Epithelial cell of esophagus (primary cell): ENCODE results near the gene NFX1.
A peak's percentile ranks its signal among the peaks of the same experiment; 100 is the strongest.

Experiments used
- DNase-seq: peaks from one replicate; pipeline ENCODE4 v3.0.0; 2010; ENCODE audit warnings: low read depth
- H3K4me3 ChIP-seq: 2 replicates; pipeline ENCODE4 v1.5.1; 2011; ENCODE audit warnings: mild to moderate bottlenecking, low read length, control low read depth
- TF ChIP-seq, protein P1 (sequence below): IDR thresholded peaks from 2 replicates; pipeline ENCODE4 v1.5.1; 2011; ENCODE audit warnings: low read depth, mild to moderate bottlenecking, low read length, control low read depth, inconsistent platforms; ENCODE audit not compliant: insufficient read depth; ENCODE audit errors: missing control alignments

Gene NFX1

DNA sequence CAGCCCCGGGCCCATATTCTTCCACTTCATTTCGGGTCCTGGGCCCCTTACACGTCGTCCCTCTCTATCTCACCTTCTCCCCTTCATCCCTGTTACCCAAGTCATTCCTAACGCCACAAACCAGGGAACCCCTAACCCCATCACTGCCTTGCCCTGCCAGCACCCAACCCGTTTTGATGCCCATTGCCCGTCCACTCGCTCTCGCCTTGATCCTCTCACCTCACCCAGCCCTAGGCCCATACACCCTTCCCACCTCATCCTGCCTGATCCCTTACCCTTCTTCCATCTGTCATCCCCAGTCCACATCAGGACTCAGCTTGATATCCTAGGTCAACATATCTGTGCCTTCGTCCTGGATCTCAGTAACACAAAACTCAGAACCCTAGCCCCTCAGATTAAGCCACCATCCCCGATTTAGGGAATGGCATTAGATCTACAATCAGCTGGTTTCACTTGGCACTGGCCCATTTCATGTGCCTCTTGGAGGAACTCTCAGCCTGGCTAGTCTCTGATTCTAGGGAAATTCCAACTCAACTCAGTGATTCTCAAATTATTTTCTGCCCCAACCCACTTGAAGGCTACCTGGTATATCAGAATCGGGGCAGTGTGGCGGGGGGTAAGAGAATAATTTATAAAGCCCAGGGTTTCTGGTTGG lies 25.0 kb upstream of the NFX1 start:
- peak overlapping the region; percentile 83 for H3K4me3 ChIP-seq
- DNase-seq, result no peak
- TF ChIP-seq, protein P1, sequence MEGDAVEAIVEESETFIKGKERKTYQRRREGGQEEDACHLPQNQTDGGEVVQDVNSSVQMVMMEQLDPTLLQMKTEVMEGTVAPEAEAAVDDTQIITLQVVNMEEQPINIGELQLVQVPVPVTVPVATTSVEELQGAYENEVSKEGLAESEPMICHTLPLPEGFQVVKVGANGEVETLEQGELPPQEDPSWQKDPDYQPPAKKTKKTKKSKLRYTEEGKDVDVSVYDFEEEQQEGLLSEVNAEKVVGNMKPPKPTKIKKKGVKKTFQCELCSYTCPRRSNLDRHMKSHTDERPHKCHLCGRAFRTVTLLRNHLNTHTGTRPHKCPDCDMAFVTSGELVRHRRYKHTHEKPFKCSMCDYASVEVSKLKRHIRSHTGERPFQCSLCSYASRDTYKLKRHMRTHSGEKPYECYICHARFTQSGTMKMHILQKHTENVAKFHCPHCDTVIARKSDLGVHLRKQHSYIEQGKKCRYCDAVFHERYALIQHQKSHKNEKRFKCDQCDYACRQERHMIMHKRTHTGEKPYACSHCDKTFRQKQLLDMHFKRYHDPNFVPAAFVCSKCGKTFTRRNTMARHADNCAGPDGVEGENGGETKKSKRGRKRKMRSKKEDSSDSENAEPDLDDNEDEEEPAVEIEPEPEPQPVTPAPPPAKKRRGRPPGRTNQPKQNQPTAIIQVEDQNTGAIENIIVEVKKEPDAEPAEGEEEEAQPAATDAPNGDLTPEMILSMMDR, result no peak

DNA sequence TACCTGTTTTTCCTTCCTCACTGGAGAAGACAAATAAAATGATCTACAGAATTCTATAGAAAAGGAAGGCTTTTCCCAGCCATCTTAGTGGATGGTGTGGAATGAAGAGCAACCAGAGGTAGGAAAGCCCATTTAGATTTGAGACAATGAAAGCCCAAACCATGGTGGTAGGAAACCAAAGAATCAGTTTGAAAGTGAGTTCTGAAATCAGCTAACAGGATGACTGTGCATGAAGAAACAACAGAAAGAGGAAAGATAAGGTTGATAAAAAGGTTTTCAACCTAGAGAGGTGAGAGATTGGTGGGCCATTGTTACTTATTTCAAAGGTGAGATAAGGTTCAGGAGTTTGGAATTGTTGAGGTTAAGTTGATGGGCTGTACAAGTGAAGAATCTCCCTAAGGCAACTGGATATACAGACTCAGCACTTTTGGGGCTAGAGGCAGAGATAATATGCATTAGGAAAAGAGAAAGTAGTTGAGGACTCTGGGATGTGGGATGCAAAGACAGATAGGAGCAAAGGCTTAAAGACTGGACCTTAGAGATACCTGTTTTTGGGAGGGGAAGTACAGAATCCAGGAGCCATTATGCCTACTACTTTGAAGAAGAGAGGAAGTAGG lies 23.1 kb upstream of the NFX1 start:
- TF ChIP-seq, protein P1, result no peak
- no peak overlapping the region for H3K4me3 ChIP-seq
- DNase-seq, result no peak

DNA sequence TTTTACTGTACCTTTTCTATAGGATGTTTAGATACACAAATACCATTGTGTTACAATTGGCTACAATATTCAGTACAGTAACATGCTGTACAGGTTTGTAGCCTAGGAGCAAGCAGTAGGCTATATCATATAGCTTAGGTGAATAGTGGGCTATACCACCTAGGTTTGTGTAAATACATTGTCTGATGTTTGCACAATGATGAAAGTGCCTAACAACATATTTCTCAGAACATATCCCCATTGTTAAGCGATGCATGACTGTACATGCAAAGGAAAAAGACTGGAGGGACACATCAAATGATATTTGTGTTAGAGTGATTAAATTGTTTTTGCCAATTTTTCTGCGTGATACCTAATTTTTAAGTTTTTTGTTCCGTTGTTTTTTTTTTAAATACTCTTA lies 20.2 kb upstream of the NFX1 start:
- H3K4me3 ChIP-seq, result no peak overlapping the region
- TF ChIP-seq, protein P1, result no peak
- DNase-seq, result peak; percentile 58

DNA sequence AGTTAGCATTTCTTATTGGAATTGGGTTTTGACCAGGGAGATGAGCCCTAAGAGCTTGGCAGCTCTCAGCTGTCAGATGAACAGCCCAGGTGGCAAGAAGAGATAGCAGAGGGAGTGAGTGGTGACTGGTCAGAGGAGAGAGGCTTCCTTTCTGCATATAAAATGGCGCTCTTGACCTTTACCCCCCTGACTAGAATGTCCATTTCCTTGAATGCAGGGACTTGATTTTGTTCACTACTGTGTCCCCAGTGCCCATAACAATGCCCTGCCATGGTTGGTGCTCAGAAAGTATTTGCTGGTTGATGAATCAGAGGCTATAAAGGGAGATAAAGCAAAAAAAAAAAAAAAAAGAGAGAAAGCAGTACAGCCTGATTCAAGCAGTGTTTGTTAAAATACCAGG lies 18.3 kb upstream of the NFX1 start:
- no peak overlapping the region for H3K4me3 ChIP-seq
- DNase-seq, result no peak
- TF ChIP-seq, protein P1, result no peak

DNA sequence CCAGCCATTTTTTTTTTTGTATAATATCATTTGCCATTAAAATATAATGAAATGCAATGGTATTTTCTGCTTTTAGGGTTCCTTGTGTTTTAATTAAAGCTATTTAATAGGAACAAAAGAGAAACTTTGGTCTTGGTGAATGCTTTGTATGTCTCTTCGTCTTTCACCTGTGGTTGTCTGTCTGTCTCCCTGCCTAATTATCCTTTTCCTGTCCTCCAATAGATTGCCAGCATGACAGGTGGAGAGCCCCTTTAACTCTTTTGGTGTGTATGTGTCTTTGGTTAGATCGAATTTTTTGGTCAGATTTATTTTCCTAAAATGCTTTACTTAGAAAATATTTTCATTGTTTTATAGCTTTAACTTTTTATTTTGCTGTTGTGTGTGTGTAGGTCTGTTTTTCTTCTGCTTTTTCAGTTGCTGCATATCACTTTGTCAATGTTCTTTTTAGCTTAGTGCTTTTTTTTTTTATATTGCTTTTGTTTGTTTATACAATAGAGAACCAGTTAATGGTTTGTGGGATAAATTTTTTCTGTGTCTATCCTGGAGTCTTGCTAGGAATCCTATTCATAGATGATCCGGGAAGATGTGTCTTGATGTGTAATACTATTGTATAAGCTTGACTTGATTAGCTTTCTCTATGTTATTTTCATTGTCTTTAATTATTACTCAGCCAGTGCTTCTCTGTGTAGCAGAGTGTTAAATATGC lies 16.9 kb upstream of the NFX1 start:
- TF ChIP-seq, protein P1, result no peak
- no peak for DNase-seq
- no peak overlapping the region for H3K4me3 ChIP-seq

DNA sequence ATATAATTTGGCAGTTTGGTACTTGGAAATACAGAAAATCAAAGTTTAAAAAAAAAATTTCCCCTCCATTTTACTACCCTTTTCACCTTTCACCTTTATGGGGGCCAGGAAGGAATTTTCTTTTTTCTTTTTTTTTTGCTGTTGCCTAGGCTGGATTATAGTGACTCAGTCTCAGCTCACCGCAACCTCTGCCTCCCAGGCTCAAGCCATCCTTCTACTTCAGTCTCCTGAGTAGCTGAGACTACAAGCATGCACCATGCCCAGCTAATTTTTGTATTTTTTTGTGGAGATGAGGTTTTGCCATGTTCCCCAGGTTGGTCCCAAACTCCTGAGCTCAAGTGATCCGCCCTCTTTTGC lies 16.4 kb upstream of the NFX1 start:
- no peak overlapping the region for H3K4me3 ChIP-seq
- TF ChIP-seq, protein P1, result no peak
- DNase-seq, result peak; percentile 16
